ENCODE data around the gene SAMD5.

GRCh38 chr6:147567141-147567805 lies 58.8 kb downstream of the SAMD5 start:
- TF ChIP-seq TAF1 (IDR thresholded peaks at IDR 0.05; ENCODE audit: low read depth) (no peak), CTCF (IDR thresholded peaks at IDR 0.05; ENCODE audit: poor library complexity, severe bottlenecking) (no peak), REST (IDR thresholded peaks at IDR 0.05; ENCODE audit: borderline replicate concordance) (no peak), EZH2 (IDR thresholded peaks at IDR 0.05; ENCODE audit: borderline replicate concordance, insufficient read depth, low read length, poor library complexity, severe bottlenecking) (no peak), MXI1 (conservative IDR thresholded peaks at IDR 0.05; ENCODE audit: poor library complexity, severe bottlenecking) (no peak), POLR2AphosphoS5 (IDR thresholded peaks at IDR 0.05) (no peak), SMC3 (conservative IDR thresholded peaks at IDR 0.05; ENCODE audit: poor library complexity) (no peak)
